Stimulated activated CD4-positive, alpha-beta T cell treated with anti-CD3 and anti-CD28 coated beads, Interleukin-12 subunit alpha, Interleukin-12 subunit beta, amount 100 ng/mL, for 4 hours (primary cell): ENCODE results near the gene TBX2.

Experiments used
- DNase-seq: peaks from one replicate; pipeline ENCODE4 v3.0.0-alpha.2; 2020

TBX2 gene

DNA sequence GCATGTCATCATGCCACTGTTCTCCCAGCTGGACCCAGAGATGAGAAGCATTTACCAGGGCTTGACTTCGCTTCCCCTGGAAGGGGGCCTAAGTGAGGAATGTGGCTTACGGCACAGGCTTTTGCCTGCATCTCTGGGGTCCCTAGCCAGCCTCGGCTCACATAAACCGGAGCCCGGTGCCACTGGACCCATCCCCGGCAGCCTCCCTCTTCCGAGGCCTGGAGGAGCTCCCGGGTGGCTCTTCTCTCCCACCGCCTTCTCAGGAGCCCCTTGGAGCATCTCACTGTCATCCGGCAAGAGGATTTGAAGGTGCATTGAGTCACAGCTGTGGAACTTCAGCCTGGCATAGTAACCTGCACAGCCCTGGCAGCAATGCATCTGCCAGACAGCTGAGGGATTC, 29.9 kb upstream of the TBX2 start:
- DNase-seq: no peak

DNA sequence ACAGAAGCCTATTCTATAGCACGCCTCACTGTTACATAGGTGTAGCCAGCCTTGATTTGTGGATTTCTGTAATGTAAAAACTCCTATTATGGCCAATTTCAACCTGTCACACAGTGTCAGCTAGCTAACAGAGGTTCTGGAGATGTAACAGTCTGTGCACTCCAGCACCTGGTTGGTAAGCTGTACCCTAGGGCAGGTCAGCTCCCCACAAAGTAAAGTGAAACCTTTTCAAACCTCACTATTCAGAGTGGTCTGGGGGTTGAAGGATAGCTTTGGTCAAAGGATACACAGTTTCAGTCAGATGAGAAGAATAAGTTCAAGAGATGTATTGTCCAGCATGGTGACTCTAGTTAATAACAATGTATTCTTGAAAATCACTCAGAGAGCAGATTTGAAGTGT, 28.5 kb upstream of the TBX2 start:
- DNase-seq: no peak

DNA sequence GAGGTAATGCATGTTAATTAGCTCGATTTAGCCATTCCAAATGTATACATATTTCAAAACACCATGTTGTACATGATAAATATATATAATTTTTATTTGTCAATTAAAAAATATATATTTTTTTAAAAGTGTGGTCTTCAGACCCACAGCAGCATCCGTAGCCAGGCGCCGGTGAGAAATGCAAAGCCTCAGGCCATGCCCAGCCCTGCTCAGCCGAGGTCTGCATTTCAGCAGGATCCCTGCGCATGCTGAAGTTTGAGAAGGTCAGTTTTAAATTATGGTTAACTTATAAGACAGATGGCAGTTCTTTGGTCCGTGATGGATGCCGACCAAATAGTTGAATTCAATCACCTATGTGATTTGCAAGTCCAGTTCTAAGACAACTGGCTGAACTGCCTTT, 28.0 kb upstream of the TBX2 start:
- no peak for DNase-seq

DNA sequence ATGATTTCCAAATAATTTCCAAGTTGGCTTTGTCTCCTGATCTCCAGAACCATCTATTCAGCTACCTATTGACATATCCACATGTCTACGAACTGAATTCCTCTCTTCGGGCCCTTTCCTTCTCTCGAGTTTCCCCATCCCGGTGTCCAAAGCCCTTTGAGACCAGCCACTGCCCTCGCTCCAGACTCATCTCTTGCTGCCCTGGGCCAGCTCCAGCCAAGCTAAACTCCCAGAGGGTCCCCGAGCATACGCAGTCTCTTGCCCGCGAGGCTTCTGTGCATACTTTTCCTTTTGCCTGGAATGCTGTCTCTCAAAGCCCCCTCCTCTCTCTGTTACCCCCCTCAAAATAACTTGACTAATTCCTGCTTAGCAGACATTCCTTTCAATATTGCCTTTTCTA, 27.2 kb upstream of the TBX2 start:
- DNase-seq: no peak

DNA sequence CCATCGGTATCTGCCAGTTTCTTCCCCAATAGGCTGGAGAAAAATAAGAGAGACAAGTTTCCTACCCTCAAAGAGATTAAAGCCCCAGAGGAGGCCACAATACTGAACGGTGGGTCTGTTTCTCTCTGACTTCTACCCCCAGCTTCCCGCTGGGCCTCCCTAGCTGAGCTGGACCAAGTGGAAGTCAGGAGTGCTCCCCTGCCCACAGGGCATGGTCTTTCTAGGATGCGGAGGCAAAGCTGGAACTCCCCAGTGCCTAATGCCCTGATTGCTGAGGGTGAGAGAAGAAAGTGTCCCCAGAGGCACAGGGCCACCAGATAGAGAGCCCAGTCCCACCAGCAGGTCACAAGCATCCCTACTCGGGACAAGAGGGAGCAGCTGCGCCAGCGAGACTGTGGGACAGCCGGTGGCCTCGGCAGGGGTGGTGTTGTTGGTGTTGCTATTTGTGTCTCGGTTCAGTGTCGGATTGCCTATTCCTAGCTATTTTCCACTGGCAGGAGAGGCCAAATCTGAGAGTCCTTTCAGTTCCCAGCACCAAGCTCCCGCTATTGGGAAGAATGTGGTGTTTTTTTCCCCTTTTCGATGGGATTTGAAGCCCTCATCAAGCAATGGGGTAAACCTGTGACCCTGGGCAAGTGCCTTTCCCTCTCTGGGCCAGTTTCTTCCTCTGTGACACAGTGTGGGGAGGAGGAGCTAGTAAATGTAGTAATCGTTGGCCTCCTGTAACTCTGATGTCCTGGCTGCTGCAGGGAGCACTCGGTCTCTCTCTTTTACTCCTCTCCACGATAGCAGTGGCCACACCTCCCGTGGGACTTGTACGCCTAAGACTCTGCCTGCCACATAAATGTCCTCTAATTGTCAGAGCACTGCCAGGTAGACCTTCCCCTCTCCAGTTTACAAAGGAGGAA, 22.5 kb upstream of the TBX2 start:
- DNase-seq: no peak

DNA sequence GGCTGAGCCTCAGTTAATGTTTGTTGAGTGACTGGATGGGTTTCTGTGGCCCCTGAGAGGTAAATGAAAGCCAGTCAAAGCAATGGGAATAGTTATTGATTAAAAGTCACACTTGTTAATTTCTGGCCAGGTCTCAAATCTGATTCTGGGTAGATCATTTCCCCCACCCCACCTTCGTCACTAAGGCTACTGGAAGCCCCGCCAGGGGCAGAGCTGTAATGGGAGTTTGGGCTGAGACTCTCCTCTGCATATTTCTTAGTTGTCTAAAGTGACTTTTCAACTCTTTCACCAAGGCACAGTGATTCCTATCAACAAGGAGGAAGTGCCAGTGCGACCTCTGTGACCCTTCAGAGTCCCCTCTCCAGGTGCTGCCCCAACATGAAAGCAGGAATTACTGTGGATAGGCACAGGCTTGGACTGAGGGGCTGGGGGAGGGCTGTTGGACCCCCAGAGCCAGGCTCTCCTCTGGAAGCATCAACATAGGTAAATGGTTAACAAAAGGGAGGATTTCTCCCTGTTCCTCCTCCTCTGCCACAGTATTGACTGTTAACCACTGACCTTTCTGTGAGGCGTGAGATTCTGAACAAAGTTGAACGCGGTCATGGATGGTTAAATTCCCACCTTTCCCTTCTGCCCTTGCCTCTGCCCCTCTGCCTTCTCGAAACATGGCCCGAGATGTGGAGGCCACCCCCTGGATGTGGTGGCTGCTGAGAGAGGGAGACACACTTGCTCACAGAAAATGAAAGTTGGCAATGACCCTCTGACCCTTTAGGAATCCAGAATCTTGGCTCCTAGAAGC, 20.8 kb upstream of the TBX2 start:
- no peak for DNase-seq

DNA sequence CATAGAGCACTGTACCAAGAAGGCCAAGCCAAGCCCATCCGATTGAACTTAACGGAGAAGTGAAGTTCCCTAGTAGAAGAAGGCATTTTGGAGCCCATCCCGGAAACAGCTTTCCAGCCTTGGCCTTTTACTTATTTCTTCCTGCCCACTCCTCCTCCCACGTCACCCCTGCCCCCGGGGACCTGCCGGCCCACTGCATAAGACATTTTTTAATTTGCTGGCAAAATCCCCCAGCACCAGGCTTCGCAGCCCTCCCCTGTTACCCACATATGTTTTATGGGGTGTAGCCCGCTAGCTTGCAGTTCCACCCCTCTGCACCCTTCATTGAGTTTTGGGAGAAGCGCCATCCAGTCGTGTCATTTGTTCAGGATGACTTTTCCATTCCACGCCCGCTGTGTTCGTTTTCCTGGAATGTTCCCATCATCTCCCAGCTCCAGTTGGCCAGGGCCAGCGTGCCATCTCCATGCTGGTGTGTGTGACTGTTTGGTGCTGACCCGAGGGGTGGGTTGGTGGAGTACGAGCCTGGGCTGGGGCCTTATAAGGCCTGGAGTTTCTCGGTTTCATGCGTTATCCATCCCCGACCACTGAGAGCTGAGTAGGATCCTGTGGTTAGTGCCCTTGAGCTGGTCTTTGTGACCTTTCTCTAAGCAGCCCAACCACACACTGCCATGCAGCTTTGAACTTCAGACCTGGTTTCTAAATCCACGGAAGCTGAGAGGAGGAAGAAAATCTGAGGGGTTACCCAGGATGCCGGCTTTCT, 20.0 kb upstream of the TBX2 start:
- no peak for DNase-seq

DNA sequence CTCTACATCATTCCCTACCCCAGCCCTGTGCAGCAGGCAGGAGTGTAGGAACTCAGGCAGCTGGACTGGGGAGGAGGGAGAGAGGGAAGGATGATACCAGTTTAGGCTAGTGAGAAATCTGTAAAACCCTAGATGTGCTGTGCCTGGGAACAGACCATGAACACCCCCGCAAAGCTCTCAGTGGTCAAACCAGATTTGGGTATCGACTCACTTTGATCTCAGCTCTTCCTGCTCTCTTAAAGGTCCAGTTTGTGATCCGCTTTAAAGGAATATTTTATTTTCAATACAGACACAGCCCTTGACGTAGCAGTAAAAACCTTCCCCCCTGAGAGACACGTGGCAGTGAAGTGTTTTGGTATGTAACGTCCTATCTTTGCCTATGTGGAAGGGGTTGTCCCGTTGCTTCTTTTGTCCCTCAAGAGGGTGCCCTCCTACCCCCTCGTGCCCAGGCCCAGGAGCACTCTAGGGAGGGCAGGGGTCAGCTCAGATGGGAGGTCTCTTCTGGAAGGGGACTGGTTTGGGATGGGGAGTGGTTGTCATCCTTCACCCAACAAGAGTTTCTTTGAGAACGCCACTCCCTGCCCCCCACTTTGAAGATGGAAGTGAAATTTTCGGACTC, 19.3 kb upstream of the TBX2 start:
- DNase-seq: no peak

DNA sequence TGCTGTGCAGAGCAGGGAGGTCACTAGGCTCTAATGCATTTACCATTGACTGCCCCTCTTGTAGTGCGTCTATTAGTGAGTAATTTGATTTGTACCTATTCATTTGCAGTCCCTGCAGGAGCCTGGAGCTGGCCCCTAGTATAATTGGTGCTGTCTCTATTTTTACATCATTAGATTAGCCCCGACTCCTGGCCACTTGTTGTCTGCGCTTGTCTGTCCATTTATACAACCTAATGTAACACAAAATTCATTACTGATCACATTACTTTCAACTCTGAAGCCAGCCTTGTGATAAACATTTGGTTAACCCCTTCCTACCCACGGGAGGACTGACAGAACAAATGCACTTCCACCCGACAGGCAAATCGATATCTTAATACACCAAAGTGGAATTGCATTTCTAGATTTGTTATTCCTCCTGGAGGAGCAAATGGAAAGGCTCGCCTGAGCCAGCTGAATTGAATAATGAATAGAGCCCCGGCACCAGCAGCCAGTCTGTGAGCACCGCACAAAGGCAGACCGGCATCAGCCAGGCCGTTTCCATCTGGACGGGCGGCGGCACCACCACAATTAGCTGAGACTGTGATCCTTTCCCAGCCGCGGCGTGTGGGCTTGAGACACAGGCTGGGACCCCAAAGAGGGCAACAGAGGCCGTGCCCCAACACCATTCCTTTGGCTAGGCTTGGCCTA, 18.7 kb upstream of the TBX2 start:
- no peak for DNase-seq

DNA sequence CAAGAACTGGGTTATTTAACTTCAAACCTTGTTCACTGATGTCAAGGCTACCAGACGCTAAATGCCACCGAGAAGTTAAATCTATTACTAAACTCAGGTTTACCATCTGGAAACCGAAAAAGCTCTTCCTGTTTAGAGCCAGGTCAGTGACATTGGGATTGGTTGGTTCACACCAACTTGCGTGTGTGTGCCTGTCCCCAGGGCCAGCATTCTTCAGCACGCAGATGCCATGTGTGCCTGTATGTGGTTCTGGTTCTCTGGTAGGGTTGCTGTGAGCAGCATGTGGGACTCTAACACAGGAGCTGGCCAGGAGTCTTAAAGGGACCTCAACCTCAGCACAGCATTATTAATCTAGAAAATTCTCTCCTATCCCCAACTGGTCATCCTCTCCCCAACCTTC, 18.1 kb upstream of the TBX2 start:
- DNase-seq: no peak

DNA sequence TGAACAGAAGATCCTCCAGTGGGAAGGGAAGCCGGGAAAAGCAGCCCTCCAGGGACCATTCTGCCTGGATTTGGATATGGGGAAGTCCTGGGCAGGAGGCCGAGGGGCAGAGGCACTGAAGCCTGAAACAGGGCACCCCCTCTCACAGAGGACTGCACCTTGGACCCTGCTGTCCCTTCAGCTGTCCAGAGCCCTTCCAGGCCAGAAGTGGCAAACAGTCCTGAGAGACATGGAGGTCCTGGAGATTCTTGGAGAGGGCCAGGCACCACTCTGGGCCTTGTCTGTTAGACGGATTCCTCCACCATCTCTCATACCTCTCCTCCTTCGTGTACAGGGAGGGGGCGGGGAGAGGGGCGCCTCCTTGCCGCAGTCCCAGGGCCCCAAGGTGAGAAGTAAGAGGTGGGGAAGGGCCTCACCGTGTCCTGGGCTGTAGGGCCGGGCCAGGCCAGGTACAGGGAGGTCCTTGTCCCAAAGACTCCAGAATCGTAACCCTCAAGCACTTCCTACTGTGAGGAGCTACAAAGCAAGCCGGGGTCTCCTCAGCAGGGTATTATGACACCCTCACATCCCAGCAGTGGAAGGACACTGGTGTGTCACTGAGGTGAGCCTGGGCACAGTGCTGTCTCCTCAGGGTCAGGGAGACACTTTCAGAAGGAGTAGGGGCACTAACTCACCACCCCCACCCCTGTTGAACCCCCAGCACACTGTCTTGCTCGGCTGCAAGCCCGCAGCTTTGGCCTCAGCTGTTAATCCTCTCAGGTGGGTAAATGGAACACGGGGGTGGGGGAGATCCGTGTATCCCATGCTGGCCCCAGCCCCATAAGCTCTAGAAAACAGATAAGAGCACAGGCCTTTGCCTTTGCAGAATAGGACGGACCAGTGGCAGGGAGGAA, 16.6 kb upstream of the TBX2 start:
- DNase-seq: no peak

DNA sequence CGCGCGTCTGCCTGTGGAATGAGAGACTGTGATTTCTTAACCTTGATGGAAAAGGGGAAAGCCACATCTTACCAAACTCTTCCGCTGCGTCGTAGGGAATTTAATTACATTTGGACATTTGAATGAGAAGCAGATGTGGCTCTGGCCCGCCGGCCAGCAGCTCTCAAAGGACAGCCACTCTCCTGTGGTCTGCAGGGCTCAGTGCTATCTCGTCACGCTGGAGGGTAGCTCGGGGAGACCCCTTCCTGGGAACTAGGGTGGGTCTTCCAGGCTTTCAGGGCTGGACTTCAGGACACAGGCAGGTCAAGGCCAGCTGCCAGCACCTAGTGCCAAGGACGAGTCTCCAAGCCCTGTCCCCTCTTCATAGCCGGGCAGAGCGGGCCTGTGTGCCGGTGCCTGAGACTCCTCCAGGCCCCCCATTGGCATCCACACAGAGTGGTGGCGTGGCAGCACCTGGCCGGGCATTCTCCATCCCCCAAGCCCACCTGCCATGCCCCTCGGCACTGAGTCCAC, 15.9 kb upstream of the TBX2 start:
- DNase-seq: no peak

DNA sequence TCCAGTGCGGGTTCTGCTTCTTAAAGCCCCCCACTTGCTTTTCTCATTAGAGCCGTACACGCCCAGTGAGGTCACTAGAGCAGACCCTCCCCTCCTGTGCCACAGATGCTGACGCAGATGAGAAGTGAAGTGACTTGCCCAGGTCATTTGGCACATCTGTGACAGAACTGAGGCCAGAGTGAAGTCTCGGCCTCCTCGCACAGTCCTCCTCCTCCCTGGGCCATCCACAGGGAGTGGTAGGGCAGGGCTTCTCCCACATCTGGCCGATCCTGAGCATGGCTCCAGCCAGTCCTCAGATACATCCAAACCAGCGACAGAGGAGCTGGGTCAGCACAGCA, 15.3 kb upstream of the TBX2 start:
- no peak for DNase-seq

DNA sequence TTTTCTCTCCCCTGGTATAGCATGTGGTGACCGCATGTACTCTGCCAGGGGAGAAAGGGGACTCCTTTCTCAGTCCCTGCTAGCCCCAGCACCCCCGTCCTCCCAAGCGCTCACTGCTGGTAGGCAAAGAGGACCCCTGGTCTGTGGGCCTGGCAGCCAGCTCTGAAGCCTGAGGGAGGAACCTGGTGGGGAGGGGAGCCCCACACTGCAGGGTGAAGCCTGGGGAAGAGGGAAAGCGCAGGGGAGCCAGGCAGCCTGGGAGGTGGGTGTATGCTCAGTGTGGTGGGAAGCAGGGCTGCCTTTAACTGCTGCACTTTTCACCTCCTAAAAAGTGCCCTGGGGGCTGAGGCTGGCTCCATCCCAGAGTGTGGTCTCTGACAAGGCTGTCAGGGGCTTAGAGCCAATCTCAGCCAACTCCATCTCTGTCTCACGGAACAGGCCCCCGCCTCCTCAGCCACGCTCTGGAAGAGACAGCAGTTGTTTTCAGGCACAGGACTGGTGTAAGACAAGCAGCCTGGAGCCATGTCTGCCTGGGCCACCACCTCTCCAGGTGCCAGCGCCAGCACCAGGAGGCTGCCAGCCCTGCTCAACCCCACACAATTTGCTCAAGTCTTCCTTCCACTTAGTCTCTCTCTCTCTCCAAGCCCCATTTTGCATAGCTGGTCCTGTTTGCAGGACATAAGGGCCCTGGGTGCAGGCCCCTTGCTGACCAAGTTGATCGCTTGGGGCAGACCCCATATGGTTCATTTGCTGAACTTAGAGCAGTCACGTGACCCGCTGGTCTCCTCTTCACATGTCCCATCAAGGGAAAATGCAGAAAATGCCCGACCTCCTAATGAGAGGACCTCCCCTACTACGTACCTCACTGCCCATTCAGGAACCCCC, 14.7 kb upstream of the TBX2 start:
- DNase-seq: no peak

DNA sequence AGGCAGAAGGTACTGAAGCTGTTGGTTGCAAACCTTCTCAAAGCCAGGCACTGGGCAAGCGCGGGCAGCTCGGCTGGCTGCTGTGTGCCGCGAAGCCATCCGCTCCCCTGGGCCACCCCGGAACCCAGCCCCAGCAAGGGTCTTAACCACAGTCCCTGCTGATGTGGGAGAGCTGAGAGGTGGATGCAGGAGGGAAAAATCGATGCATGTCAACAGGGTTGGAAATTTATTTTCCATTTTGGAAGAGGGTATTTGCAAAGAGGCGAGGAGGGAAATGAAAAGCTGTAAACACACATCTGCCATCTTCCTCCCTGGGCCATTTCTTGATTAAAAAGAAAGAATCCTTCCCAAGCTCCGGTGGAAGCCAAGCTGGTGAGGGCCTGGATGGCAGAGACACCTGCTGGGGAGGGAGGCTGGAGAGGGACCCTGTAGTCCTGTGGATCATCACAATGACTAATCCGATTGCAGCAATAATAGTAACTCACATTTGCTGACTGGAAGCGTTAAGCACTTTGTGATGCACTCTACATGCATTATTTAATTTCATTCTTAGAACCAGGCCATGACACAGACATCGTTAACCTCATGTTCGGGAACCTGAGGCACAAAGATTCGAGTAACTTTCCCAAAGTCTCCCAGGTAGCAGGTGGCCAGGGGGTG, 13.9 kb upstream of the TBX2 start:
- no peak for DNase-seq

DNA sequence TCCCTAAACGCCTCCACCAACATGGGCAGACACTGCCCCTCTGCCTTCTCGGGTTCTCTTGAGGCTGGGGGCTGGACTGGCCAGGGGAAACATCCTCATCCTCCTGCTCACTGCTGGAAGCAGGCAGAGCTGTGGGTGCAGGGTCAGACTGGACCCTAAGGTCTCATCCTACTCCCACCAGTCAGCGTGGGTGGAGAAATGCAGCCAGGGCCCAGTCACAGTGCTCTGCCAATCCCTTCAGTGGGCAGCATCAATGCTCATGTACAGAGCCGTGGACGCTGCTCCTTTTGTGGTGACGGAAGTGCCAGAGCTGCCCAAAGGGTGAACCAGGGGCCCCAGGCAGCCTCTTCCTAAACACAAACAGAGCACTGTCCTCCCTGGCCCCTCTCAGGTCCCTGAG, 13.4 kb upstream of the TBX2 start:
- DNase-seq: no peak

DNA sequence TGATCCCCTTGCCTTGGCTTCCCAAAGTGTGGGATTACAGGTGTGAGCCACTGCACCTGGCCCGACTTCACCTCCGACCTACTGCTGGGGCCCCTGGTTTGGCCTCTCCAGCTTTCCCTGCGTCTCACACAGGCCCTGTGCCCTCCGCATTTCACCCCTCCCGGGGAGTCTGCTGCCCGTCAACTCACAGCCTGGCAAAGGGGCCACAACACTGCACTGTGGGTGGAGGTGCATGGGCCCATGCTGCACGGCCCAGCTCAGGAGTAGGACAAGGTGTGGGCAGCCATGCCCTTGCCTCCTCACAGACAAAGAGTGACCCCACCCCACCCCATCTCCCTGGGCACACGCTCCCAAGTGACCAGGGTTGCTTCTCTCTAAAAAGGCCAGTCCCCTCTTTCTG, 12.6 kb upstream of the TBX2 start:
- no peak for DNase-seq

DNA sequence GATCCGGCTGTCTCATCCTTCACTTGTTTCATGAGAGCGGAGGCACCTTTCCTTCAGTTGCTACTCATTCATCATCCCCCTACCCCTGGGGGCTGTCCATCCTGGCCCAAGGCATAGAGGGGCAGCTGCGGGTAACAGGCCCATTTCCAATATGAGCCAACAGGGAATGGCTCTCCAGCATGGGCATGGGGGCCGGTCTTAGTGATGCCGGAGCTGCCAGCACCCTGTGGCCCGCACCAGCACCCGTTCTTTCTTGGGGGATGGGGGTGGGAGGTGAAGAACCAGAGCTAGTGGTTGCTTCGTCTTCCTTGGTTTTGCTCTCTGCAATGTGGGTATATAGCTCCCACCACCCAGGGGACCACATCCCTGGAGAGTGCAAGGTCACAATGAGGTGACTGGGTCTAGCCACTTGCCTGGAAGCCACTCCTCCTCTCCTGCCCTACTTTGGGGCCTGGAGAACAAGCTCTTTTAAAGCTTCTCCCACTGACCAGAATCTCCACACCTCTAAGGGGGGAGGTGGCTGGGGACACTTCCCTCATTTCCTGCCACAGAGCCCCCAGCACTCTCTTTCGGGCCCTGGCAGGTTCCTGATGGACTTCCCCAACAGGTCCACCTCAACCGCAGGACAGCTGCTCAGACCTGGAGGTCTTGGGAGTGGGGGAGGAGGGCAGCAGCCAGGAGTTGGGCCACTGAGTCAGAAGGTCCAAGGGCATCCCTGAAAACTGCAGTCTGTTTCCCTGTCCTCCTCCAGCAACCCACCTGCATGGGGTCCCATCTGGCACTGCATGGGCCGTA, 11.9 kb upstream of the TBX2 start:
- no peak for DNase-seq
